ENCODE measurements around the gene SYNPR.

- TF ChIP-seq CTCF (IDR thresholded peaks at IDR 0.05) = no peak
- TF ChIP-seq POLR2A (IDR thresholded peaks at IDR 0.05) = no peak
- TF ChIP-seq EP300 (IDR thresholded peaks at IDR 0.05) = no peak
These were observed 76.1 kb downstream of the SYNPR start for GRCh38 chr3:63354160-63354559.
